HTR-8/SVneo (cell line): ENCODE data around the gene RAD9A.
"Not testable (repeated sequence)": the region's sequence is repeated elsewhere in the genome, so short reads cannot be mapped to it uniquely, and the experiment has no call there.

Experiments
- DNase-seq: peaks from one replicate; pipeline ENCODE4 v3.0.0; 2011; ENCODE audit warnings: low spot score, mixed read lengths; ENCODE audit not compliant: insufficient read length
- FAIRE-seq: peaks from 2 replicates; lab custom pipeline; 2011; peaks lifted over from hg19 to GRCh38; lab: Jason Lieb, UNC

Gene RAD9A

GRCh38 chr11:67420646-67421429, 29.1 kb downstream of the RAD9A start:
- DNase-seq (peak; percentile 99), FAIRE-seq (peak; percentile 99)

GRCh38 chr11:67421430-67422031, 29.7 kb downstream of the RAD9A start:
- FAIRE-seq, result no peak
- DNase-seq, result no peak

- FAIRE-seq (peak; percentile 77), DNase-seq (no peak)
These were observed 31.1 kb downstream of the RAD9A start for GRCh38 chr11:67422891-67423290.

GRCh38 chr11:67423466-67423865, 31.7 kb downstream of the RAD9A start:
- FAIRE-seq (no peak), DNase-seq (no peak)

GRCh38 chr11:67423891-67424613, 32.3 kb downstream of the RAD9A start:
- FAIRE-seq, result no peak
- no peak for DNase-seq

GRCh38 chr11:67427364-67427859, 35.6 kb downstream of the RAD9A start:
- FAIRE-seq, result peak; percentile 69
- not testable (repeated sequence) for DNase-seq

- DNase-seq (peak; percentile 100), FAIRE-seq (peak; percentile 99)
These were observed 36.5 kb downstream of the RAD9A start, which contains the start of gene RPS6KB2 for GRCh38 chr11:67428052-67429001. TSS of gene RPS6KB2 (plus strand) at chr11:67428494. CDS start at chr11:67428546, 52 bp downstream.

GRCh38 chr11:67429038-67429668, 37.4 kb downstream of the RAD9A start:
- FAIRE-seq (peak; percentile 70), DNase-seq (no peak)

- DNase-seq, result no peak
- FAIRE-seq, result no peak
These were observed 37.9 kb downstream of the RAD9A start for GRCh38 chr11:67429722-67430121.

- DNase-seq, result no peak
- FAIRE-seq, result peak; percentile 54
These were observed 39.8 kb downstream of the RAD9A start for GRCh38 chr11:67431346-67432249.

- DNase-seq (no peak), FAIRE-seq (no peak)
These were observed 41.0 kb downstream of the RAD9A start for GRCh38 chr11:67432655-67433349.

- FAIRE-seq, result peak; percentile 57
- no peak for DNase-seq
These were observed 42.0 kb downstream of the RAD9A start for GRCh38 chr11:67433536-67434394.

- DNase-seq (no peak), FAIRE-seq (peak; percentile 63)
These were observed 42.7 kb downstream of the RAD9A start for GRCh38 chr11:67434395-67434881.

GRCh38 chr11:67435031-67435726, 43.4 kb downstream of the RAD9A start:
- FAIRE-seq (no peak), DNase-seq (no peak)

GRCh38 chr11:67435727-67436458, 44.1 kb downstream of the RAD9A start:
- no peak for DNase-seq
- peak; percentile 68 for FAIRE-seq
